ENCODE measurements around the gene KRTAP4-12.
"Not testable (repeated sequence)": the region's sequence is repeated elsewhere in the genome, so short reads cannot be mapped to it uniquely, and the experiment has no call there.

KRTAP4-12 gene

DNA sequence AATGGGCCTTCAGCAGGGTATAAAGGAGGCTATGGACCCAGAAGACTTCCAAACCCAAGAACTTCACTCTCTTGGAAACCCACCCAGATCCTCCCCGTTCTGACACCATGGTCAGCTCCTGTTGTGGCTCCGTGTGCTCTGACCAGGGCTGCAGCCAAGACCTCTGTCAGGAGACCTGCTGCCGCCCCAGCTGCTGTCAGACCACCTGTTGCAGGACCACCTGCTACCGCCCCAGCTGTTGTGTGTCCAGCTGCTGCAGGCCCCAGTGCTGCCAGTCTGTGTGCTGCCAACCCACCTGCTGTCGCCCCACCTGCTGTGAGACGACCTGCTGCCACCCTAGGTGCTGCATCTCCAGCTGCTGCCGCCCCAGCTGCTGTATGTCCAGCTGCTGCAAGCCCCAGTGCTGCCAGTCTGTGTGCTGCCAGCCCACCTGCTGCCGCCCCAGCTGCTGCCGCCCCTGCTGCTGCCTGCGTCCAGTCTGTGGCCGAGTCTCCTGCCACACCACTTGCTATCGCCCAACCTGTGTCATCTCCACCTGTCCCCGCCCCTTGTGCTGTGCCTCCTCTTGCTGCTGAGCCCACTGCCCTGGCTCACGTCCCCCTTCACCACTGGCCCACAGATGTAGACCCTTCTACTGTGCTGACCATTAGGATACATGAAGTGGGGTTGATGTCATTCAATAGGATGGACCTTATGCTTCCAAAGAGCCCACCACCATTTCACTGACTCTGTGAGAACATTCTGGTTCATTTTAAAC lies 39.7 kb downstream of the KRTAP4-12 start, which contains the start of gene KRTAP4-7:
Gene KRTAP4-7, plus strand, starts transcription at position 51 of the 757 bp plus-strand sequence. Its CDS starts 57 bp downstream, at position 108.
- not testable (repeated sequence) for DNase-seq

- not testable (repeated sequence) for DNase-seq
Observed at GRCh38 chr17:41083427-41083826, 40.6 kb downstream of the KRTAP4-12 start.

GRCh38 chr17:41082626-41083025 lies 41.4 kb downstream of the KRTAP4-12 start:
- no peak for DNase-seq

- no peak for DNase-seq
Observed at GRCh38 chr17:41076788-41077187, 47.2 kb downstream of the KRTAP4-12 start.

- no peak for DNase-seq
Observed at GRCh38 chr17:41073676-41074075, 50.3 kb downstream of the KRTAP4-12 start.

All from stimulated activated CD4-positive, alpha-beta T cell treated with anti-CD3 and anti-CD28 coated beads, Interleukin-4, amount 100 ng/mL, for 4 hours (primary cell).